ENCODE results near the gene PRR29.
"Not testable (repeated sequence)": the region's sequence is repeated elsewhere in the genome, so short reads cannot be mapped to it uniquely, and the experiment has no call there.

PRR29 gene

GRCh38 chr17:63975541-63976092, 22.5 kb upstream of the PRR29 start:
- DNase-seq, result no peak

GRCh38 chr17:63976702-63977101, 21.4 kb upstream of the PRR29 start:
- DNase-seq, result no peak

- no peak for DNase-seq
Observed at GRCh38 chr17:63978272-63979200, 19.6 kb upstream of the PRR29 start.

GRCh38 chr17:63982641-63983040, 15.5 kb upstream of the PRR29 start:
- DNase-seq, result not testable (repeated sequence)

- DNase-seq, result no peak
Observed at GRCh38 chr17:63983320-63983719, 14.8 kb upstream of the PRR29 start.

GRCh38 chr17:63984236-63984635, 13.9 kb upstream of the PRR29 start:
- no peak for DNase-seq

GRCh38 chr17:63984651-63985386, 13.3 kb upstream of the PRR29 start:
- no peak for DNase-seq

GRCh38 chr17:63985387-63986140, 12.6 kb upstream of the PRR29 start:
- DNase-seq, result no peak

- no peak for DNase-seq
Observed at GRCh38 chr17:63986821-63987220, 11.3 kb upstream of the PRR29 start.

- no peak for DNase-seq
Observed at GRCh38 chr17:63987221-63988126, 10.7 kb upstream of the PRR29 start.

- DNase-seq, result no peak
Observed at GRCh38 chr17:63988127-63988478, 10.0 kb upstream of the PRR29 start.

GRCh38 chr17:63988741-63989621, 9.2 kb upstream of the PRR29 start:
- DNase-seq, result no peak

- DNase-seq, result no peak
Observed at GRCh38 chr17:63989622-63990345, 8.4 kb upstream of the PRR29 start.

- DNase-seq, result no peak
Observed at GRCh38 chr17:63991611-63992010, 6.5 kb upstream of the PRR29 start.

GRCh38 chr17:63993368-63993985, 4.7 kb upstream of the PRR29 start:
- no peak for DNase-seq

GRCh38 chr17:63995626-63996025, 2.5 kb upstream of the PRR29 start:
- DNase-seq, result no peak

GRCh38 chr17:63996430-63997182, 1.5 kb upstream of the PRR29 start:
- no peak for DNase-seq

GRCh38 chr17:63997341-63998048, 656 bp upstream of the PRR29 start:
- no peak for DNase-seq
